HG02798 (cell line): ENCODE measurements around the gene USP5.
"Not testable (repeated sequence)": the region's sequence is repeated elsewhere in the genome, so short reads cannot be mapped to it uniquely, and the experiment has no call there.

ENCODE experiments used
- ATAC-seq: cut with Tn5 transposase; IDR thresholded peaks from one replicate; pipeline ENCODE4 v1.9.1; 2021; ENCODE audit warnings: mild to moderate bottlenecking; ENCODE audit not compliant: unreplicated experiment, poor library complexity

Gene USP5

DNA sequence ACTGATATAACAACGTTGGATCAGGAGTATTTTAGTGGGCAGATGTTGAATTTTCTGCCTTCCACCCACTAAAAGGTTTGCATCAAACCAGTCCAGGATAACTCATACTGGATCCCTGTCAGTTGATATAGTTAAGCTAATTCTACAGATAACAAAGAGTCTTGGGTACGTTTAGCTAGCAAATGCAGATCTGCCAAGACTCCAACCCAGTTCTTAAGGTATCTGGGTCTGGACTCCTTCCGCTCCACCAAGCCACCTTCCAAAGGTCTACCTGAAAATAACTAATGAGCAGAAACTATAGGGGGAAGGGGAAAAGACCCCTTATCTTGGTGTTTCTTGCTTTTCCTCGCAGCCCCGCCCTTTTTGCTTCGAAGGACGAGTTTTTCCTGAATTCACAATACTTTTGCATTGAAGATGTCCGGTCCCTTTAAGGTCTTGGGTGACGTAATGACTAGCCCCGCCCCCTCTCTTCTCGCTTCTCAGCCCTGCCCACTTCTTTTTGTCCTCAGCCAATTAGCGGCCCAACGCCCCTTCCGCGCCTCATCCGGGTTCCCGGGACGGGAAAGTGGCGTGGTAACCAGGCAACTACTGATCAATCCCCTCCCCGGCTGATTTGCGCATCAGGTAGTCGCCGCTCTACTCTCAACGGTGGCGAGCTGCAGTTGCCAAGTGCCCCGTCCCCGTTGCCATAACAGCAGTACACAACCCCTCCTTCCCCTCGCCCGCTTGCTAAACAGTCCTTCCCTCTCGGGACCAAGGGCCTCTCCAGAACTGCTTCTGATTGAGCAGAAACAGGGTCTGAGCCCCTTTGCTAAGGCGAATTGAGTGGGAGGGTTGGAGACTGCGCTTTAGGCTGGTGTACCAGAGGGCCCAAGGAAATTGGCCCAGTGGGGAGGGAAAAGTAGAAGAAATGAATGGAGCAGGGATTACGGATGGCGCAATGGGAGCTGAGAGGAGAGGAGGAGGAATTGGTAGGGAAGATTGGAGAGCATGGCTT, 52.6 kb downstream of the USP5 start, which contains the start of gene LRRC23:
LRRC23 (plus strand) TSS at position 543 of the 997 bp plus-strand sequence. CDS start 812 bp downstream, outside the sequence.
- ATAC-seq: peak; percentile 99

DNA sequence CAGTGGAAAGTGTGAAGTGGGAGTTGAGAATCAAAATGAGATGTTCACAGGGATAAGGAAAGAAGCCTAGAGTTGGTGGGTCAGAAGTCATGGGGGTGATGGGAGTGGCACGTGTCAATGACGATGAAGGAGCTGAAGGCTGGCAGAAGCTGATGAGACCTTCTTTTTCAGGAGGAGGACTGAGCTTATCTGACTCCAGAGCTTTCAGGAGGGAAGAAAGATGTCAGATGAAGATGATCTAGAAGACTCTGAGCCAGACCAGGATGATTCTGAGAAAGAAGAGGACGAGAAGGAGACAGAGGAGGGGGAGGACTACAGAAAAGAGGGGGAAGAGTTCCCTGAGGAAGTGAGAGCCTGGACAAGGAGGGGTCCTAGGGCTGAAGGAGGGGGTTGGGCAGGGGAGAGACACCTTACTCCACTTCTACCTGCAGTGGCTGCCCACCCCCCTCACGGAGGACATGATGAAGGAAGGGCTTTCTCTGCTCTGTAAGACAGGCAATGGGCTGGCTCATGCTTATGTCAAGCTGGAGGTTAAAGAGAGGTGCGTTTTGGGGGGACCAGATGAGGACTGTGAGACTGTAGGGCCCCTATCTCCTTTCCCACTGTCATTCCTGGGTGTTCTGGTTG, 53.6 kb downstream of the USP5 start:
- no peak for ATAC-seq

DNA sequence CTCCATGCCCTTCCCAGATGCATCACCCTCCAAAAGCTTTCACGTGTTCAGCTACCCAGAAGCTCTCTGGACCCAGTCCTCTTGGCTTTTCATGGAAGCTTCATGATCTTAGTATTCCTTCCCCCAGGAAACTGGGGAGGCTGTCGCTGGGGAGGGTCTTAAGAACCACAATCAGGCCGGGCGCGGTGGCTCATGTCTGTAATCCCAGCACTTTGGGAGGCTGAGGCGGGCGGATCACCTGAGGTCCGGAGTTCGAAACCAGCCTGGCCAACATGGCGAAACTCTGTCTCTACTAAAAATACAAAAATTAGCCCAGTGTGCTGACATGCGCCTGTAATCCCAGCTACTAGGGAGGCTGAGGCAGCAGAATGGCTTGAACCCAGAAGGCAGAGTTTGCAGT, 56.2 kb downstream of the USP5 start:
- not testable (repeated sequence) for ATAC-seq

DNA sequence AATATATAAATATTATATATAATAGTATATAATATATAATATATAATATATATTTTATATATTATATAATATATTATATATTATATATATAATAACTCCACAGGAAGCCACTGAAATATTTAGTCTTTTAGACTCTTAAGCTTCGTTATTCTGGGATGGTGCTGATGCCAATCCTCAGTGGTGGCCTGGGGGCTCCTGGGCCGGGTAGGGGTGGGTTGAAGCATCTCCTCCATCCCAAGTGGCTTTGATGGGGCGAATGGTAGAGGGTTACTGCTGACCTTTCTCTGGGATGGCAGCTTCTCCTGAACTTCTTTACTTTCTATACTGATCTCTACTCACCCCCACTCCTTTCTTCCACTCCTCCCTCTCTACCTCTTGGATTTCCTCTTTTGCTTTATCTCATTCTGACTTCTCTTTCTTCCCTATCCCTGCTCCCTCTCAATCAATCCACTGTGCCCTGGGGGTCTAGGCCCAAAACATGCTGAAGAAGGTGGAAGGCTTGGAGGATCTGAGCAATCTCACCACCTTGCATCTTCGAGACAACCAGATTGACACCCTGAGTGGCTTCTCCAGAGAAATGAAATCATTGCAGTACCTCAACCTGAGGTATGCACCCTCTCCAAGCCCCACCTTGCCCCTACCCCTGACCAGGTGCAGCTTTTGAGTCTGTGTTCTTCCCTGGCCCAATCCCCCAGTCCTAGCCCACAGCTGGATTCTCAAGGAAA, 57.6 kb downstream of the USP5 start:
- ATAC-seq: no peak

DNA sequence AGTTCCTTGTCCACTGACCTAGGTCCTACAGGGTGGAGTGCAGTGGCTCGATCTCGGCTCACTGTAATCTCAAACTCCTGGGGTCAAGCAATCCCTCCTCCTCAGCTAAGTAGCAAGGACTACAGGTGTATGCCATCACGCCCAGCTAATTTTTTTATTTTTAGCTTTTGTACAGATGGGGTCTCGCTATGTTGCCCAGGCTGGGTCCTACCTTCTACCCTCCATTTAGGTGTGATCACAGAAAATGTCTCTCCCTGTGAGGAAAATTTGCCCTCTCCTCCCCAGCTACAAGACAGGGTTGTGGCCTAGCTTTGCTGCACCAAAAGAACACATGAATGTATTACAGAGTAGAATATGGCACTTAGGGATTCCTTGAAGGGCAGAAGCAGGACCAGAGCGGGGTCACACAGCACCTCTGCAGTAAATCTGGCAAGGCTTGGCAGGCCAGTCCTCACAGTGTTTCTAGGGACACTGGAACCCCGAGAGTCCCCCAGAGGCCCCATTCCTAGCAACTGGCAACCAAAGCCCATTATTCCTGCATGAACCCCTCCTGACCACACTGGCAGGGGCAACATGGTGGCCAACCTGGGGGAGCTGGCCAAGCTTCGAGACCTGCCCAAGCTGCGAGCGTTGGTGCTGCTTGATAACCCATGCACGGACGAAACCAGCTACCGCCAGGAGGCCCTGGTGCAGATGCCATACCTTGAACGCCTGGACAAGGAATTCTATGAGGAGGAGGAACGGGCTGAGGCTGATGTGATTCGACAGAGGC, 60.4 kb downstream of the USP5 start:
- no peak for ATAC-seq

DNA sequence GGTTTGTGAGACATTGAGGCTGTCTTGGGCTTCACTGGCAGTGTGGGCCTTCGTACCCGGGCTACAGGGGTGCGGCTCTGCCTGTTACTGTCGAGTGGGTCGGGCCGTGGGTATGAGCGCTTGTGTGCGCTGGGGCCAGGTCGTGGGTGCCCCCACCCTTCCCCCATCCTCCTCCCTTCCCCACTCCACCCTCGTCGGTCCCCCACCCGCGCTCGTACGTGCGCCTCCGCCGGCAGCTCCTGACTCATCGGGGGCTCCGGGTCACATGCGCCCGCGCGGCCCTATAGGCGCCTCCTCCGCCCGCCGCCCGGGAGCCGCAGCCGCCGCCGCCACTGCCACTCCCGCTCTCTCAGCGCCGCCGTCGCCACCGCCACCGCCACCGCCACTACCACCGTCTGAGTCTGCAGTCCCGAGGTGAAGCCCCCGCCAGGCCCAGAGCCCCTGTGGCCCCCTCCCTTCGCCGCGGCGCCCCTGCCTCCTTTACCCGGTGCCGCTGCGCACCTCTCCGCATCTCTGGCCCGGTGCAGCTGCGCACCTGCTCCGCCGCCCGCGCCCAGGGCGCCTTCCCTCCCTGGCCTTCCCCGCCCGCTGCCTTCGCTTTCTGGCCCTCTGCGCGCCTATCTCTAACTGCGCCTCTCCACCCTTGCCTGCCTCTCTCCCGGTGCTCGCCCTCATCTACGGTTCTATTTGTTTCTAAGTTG, 62.4 kb downstream of the USP5 start, which contains the start of gene ENO2:
ENO2 (plus strand) TSS at position 335 of the 701 bp plus-strand sequence. CDS start 1,253 bp downstream, outside the sequence.
- peak; percentile 81 for ATAC-seq

DNA sequence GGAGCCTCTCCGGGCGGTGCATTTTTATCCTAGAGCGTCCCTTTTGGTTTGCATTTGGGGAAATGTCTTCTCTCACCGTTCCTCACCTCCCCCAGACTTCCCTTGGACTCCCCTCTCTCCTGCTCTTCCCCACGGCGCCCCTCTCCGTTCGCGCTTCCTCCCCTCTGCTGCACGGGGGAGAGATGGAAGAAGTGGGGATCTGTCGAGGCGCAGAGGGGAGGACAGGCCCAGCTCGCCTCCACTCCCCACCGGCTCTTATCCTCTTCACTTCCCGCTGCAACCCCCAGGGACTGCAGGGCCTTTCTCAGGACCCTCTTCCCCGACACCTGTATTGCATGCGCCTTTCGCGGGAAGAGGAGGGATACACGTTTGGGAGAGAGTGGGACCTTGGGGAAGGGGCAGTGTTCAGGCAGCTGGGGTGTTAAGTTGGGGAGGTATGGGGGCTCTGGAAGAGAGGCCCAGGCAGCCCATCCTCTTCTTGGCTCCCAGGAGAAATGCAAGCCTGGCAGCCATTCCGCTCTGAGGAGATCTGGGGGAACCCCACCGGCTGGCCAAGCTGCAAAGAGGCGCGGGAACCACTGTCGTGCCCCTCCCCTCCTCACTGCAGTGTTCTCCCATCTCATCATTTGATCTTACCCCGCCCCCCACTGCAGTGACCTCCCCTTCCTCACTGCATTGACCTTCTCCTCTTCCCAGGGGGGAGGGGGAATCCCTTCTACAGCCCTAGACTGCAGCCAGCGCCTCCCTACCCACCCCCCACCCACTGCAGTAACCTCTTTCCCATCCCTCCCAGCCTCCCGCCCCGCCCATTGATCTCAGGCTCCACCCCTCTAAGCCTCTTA, 63.2 kb downstream of the USP5 start:
- ATAC-seq: no peak

DNA sequence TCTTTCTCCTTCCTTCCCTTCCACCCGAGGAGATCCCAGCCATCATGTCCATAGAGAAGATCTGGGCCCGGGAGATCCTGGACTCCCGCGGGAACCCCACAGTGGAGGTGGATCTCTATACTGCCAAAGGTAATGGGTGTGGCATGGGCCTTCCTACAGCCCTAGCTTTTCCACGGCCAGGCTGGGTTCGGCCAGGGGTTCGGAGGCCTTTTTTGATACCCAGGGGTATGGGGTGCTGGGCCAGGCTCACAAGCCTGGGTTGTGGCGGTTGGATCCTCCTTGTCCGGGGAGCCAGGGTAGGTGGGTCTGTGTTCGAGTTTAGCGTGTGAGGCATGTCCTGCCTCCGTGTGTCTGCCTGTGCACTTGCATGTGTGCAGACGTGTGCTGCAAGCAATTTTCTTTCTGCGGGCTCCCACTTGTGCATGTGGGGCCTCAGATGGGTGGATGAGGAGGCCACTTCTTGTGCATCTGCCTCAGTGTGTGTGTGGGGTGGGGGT, 63.9 kb downstream of the USP5 start:
- ATAC-seq: no peak
